IMR-90 (cell line): ENCODE measurements around the gene LDAH.

Experiments
- CTCF ChIP-seq: conservative IDR thresholded peaks from 2 replicates; pipeline ENCODE4 v1.5.1; 2012; ENCODE audit warnings: mild to moderate bottlenecking, low read depth, low read length, improper control_type of control experiment
- MAFK ChIP-seq: IDR thresholded peaks from 2 replicates; pipeline ENCODE4 v1.6.1; 2012; ENCODE audit warnings: low read depth, low read length, improper control_type of control experiment
- MAZ ChIP-seq: IDR thresholded peaks from 2 replicates; pipeline ENCODE4 v1.6.1; 2012; ENCODE audit warnings: low read depth, mild to moderate bottlenecking, low read length, improper control_type of control experiment, moderate library complexity, borderline replicate concordance
- POLR2A ChIP-seq: IDR thresholded peaks from 2 replicates; pipeline ENCODE4 v1.6.1; 2012; ENCODE audit warnings: mild to moderate bottlenecking, low read depth, low read length
- RAD21 ChIP-seq: IDR thresholded peaks from 2 replicates; pipeline ENCODE4 v1.6.1; 2012; ENCODE audit warnings: low read length, improper control_type of control experiment
- SMC3 ChIP-seq: fragments of 150-350 bp; IDR thresholded peaks from 2 replicates; pipeline ENCODE4 v1.6.1; 2016; ENCODE audit warnings: low read depth, mild to moderate bottlenecking, antibody characterized with exemption, low read length, moderate library complexity
- TF ChIP-seq, protein P1 (sequence below): fragments of 150-350 bp; IDR thresholded peaks from 2 replicates; pipeline ENCODE4 v1.6.1; 2016; ENCODE audit warnings: low read depth, mild to moderate bottlenecking, low read length, moderate library complexity, borderline replicate concordance
- TF ChIP-seq, protein P2 (sequence below): fragments of 150-350 bp; IDR thresholded peaks from 2 replicates; pipeline ENCODE4 v1.6.1; 2017; ENCODE audit warnings: mild to moderate bottlenecking, antibody characterized with exemption, low read length, low read depth

- TF ChIP-seq MAFK: no peak
- TF ChIP-seq CTCF: no peak
- no peak for TF ChIP-seq POLR2A
- TF ChIP-seq, protein P1, sequence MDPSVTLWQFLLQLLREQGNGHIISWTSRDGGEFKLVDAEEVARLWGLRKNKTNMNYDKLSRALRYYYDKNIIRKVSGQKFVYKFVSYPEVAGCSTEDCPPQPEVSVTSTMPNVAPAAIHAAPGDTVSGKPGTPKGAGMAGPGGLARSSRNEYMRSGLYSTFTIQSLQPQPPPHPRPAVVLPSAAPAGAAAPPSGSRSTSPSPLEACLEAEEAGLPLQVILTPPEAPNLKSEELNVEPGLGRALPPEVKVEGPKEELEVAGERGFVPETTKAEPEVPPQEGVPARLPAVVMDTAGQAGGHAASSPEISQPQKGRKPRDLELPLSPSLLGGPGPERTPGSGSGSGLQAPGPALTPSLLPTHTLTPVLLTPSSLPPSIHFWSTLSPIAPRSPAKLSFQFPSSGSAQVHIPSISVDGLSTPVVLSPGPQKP: no peak
- TF ChIP-seq, protein P2, sequence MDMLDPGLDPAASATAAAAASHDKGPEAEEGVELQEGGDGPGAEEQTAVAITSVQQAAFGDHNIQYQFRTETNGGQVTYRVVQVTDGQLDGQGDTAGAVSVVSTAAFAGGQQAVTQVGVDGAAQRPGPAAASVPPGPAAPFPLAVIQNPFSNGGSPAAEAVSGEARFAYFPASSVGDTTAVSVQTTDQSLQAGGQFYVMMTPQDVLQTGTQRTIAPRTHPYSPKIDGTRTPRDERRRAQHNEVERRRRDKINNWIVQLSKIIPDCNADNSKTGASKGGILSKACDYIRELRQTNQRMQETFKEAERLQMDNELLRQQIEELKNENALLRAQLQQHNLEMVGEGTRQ: no peak
- no peak for TF ChIP-seq RAD21
- no peak for TF ChIP-seq MAZ
- no peak for TF ChIP-seq SMC3
These were observed 18.9 kb downstream of the LDAH start for GRCh38 chr2:20803974-20804373.
